Occipital lobe (tissue), 2 donors: ENCODE data around the gene ADARB2. TPM values are rescaled to one million over a fixed set of nuclear protein-coding genes. Genes with fewer than 3 reads are reported as not detected.
"Not testable (repeated sequence)": the region's sequence is repeated elsewhere in the genome, so short reads cannot be mapped to it uniquely, and the experiment has no call there.

ENCODE experiments used
- DNase-seq: peaks from one replicate; lab custom pipeline; 2025; lab: John Stamatoyannopoulos, UW
- total RNA-seq: library from RNA; depleted of rRNA; stranded (reverse); fragments of >200 nt; gene quantifications from one replicate; pipeline ENCODE4 v1.2.3, GENCODE V29; 2014

The ADARB2 gene
- total RNA-seq, 1 donor from 2014 or later, result 4.8 TPM

DNA sequence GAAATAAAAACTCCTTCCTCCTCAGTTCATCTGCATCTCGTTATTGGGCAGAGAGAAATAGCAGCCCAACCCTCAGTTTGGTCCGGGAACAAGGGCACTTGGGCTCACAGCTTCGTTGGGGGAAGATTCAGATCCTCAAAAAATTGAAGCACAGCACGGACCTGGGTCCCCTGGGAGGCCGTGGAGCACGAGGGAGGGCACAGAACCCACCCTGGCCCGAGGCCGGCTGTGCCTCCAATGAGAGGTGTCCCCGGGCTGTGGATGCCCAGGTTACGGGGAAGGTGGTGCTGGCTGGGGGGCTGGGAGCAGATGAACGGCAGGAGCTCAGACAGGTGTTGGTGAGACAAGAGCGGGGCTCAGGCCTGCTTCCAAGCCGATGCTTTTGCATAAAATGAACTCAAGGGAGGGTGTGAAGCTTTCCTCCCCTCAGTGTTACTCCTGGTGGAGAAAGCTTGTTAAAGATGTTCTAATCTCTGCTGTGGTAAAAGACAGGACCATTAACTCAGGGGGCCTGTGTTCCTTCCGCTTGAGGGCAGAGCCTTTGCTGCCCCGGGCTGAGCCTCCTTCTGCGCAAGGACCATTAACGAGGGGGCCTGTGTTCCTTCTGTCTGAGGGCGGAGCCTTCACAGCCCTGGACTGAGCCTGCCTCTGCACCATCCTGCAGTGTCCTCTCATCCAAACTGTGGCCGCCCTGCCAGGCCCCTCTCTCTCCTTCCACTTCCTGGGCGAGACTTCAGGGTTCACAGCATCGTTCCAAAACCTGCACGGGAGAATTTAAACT lies 302.2 kb downstream of the ADARB2 start:
- no peak for DNase-seq

- DNase-seq, result no peak
These were observed 303.1 kb downstream of the ADARB2 start for GRCh38 chr10:1434202-1434601.

GRCh38 chr10:1432161-1432560 lies 305.2 kb downstream of the ADARB2 start:
- DNase-seq, result no peak

DNA sequence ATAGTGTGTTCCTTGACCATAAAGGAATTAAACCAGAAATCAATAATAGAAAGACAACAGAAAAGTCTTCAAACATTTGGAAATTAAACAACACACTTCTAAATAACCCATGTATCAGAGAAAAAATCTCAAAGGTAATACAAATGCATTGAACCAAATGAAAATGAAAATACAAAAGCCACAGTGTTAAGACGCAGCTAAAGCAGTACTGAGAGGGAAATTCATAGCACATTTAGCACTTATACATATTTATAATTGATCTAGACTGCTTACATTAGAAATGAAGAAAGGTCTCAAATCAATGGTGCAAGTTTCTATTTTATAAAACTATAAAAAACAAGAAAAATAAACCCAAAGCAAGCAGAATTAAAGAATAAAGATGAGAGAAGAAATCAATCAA lies 306.1 kb downstream of the ADARB2 start:
- DNase-seq, result no peak

GRCh38 chr10:1427521-1428186 lies 309.7 kb downstream of the ADARB2 start:
- DNase-seq, result not testable (repeated sequence)

GRCh38 chr10:1426786-1427185 lies 310.5 kb downstream of the ADARB2 start:
- DNase-seq, result no peak

DNA sequence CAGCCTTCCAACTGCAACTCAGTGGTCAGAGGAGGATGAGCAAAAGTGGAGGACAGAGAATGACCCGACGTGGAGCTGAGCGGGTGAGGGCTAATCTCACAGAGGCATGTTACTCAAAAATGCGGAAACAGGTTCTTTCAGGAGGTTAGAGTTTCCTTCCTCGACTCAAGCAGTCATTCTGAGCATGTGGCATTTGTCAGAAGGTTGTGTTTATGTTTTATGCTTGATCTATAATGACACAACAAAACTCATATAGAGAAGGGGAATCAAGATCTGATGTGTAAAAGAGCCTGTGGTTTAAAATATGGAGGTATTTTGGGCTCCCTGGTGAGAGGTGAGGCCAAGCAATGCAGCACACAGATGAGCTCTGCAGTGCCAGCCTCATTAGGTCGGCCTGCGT lies 311.4 kb downstream of the ADARB2 start:
- no peak for DNase-seq

GRCh38 chr10:1424648-1425047 lies 312.7 kb downstream of the ADARB2 start:
- DNase-seq, result no peak

GRCh38 chr10:1423676-1424253 lies 313.6 kb downstream of the ADARB2 start:
- DNase-seq, result no peak

DNA sequence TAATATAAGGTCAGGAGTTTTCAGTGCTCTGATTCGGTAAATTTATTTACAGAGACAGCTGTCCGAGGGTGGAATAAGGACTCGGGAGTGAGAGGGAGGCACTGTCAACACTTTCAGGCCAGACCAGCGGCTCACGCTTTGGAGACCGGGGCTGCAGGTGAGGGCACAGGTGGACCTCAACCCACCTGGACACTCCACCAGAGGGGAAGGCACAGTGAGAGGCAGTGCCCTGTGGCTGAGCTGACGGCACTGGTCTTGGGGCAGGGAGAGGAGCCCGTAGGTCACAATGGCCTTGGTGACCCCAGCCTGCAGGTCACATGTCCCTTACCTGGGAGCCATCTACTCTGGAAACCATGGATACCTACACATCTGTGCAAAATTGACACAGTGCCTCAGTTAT lies 315.1 kb downstream of the ADARB2 start:
- no peak for DNase-seq

- DNase-seq, result peak; percentile 50
These were observed 316.5 kb downstream of the ADARB2 start for GRCh38 chr10:1420661-1421362.

GRCh38 chr10:1419796-1420610 lies 317.3 kb downstream of the ADARB2 start:
- DNase-seq, result no peak

GRCh38 chr10:1418031-1418550 lies 319.2 kb downstream of the ADARB2 start:
- DNase-seq, result no peak

GRCh38 chr10:1417574-1417973 lies 319.8 kb downstream of the ADARB2 start:
- DNase-seq, result no peak

- no peak for DNase-seq
These were observed 320.8 kb downstream of the ADARB2 start for GRCh38 chr10:1416456-1417037.

DNA sequence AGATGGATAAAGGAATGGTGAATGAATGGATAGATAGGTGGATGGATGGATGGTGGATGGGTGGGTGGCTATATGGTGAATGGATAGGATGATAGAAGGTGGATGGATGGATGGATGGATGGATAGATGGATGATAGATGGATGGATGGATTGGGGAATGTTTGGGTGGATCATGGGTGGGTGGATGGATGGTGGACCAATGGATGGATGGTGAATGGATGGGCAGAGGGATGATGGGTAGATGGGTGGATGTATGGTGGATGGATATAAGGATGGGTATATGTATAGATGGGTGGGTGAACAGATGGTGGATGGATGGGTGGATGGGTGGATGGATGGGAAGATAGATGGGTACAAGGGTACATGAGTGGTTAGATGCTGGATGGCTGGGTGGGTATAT lies 322.4 kb downstream of the ADARB2 start:
- DNase-seq, result no peak

GRCh38 chr10:1414346-1414745 lies 323.0 kb downstream of the ADARB2 start:
- not testable (repeated sequence) for DNase-seq

- DNase-seq, result no peak
These were observed 323.5 kb downstream of the ADARB2 start for GRCh38 chr10:1413823-1414222.

- DNase-seq, result no peak
These were observed 324.1 kb downstream of the ADARB2 start for GRCh38 chr10:1413256-1413655.

DNA sequence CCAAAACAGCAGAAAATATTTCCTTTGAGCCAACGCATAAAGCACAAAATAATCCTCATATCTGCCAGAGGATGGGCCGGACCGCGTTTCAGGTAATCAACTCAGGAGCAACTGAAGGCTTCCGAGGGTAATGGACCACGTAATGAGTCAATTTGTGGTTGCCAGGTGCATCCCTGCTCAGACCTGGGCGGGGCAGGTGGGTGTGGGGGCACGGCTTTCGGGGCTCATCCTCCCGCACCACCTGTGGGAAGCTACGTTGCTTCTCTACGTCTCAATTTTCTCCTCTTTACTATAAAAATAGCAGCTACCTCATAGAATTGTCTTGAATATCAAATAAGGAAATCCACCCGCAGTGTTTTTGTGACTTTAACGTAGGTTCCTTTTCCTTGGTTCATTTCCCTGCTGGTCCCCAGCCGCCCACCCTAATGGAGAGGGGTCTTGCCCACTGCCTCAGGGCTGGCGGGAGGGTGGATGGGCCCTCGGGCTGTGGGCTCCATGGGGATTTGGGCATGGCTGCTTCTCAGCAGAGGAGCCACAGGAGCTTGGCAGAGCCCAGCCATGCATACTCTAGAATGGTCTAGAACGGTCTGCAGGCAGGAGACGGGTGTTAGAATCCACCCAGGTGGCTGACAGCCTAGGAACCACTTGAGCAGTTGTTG lies 324.7 kb downstream of the ADARB2 start:
- no peak for DNase-seq
